HG02852 (cell line): Measurements from ENCODE around the gene ORM2.
A peak's percentile ranks its signal among the peaks of the same experiment; 100 is the strongest.

Experiments
- ATAC-seq: cut with Tn5 transposase; IDR thresholded peaks from one replicate; pipeline ENCODE4 v1.9.1; 2021; ENCODE audit warnings: mild to moderate bottlenecking, moderate library complexity; ENCODE audit not compliant: unreplicated experiment

The ORM2 gene

DNA sequence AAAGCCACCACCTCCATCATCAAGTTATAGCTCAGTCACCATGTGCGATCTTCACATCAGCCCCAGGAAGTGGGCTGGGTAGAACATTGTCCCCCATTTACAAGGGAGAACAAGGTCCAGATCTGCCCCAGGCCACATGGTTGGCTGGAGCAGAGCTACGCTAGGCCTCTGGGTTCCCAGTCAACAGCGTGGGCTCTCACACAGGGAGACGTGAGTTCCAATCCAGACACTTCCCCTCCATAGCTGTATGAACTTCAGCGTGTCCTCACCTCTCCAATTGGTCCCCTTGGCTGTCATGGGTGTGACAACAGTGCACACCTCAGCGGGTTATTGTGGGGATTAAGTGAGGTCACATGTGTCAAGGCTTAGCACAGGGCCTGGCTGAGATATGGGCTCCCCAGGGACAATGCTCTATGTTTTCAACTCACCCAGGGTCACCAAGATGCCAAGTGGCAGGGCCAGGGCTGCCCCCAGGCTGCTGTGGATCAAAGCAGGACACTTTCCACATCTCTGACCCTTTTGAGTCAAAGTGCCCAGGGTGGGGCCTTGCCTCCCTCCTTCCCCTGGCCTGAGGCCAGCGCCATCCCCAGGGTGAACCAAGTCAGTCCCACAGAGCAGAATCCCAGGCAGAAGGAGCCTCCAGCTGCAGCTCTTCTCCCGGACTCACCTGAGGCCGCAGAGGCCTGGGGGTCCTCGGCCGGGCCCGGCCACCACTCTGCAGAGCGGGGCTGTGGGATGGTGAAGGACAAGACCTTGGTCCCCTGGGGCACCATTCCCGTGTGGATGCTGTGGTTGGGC, 38.3 kb downstream of the ORM2 start:
- no peak for ATAC-seq

DNA sequence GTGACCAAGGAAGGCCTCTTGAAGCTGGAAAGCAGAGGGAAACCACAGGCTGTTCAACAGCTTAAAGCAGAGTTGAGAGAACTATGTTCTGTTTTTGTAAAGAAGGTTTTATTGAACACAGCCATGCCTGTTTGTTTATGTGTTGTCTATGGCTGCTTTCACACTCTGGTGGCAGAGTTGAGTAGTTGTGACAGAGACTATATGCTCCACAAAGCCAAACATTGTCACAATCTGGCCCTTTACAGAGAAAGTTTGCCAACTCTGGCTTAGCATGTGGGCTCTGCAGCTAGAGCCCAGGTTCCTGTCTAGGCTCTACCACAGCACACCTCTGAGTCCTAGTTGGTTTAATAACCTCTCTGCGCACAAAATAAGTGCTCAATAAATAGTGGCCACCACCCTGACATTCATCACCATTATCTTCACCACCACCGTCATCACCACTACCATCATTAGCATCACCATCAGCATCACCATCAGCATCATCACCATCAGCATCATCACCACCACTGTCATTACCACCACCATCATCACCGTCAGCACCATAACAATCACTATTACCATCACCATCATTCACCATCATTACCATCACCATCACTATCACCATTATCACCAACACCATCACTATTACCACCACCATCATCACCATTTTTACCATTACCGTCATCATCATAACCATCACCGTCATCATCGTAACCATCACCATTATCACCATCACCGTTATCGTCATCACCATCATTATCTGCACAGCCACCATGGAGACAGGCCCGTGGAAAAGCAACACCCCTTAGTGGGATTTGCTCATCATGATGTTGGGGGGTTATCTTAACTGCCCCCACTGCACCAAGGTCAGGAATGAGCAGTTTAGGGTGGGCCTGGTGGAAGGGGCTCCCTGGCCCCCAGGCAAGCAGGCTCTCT, 39.8 kb downstream of the ORM2 start:
- no peak for ATAC-seq

GRCh38 chr9:114370251-114370967, 40.7 kb downstream of the ORM2 start:
- no peak for ATAC-seq

DNA sequence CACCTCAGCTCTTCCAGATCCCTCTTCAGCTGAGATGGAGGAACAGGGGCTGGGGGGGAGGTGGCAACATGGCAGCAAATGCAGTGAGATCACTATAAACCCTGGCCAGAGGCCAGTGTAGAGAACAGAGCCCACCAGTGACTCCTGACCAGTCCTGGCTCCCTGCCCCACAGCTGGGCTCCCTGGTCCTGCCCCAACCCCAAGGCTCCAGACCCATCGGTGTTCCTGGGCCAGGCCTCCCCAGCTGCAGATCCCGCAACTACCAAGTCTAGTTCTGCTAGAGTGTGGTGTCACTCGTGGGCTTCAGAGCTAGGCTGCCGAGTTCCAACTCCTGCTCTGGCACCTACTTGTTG, 41.3 kb downstream of the ORM2 start:
- no peak for ATAC-seq

- no peak for ATAC-seq
Measured at GRCh38 chr9:114371343-114371944, 41.8 kb downstream of the ORM2 start.

DNA sequence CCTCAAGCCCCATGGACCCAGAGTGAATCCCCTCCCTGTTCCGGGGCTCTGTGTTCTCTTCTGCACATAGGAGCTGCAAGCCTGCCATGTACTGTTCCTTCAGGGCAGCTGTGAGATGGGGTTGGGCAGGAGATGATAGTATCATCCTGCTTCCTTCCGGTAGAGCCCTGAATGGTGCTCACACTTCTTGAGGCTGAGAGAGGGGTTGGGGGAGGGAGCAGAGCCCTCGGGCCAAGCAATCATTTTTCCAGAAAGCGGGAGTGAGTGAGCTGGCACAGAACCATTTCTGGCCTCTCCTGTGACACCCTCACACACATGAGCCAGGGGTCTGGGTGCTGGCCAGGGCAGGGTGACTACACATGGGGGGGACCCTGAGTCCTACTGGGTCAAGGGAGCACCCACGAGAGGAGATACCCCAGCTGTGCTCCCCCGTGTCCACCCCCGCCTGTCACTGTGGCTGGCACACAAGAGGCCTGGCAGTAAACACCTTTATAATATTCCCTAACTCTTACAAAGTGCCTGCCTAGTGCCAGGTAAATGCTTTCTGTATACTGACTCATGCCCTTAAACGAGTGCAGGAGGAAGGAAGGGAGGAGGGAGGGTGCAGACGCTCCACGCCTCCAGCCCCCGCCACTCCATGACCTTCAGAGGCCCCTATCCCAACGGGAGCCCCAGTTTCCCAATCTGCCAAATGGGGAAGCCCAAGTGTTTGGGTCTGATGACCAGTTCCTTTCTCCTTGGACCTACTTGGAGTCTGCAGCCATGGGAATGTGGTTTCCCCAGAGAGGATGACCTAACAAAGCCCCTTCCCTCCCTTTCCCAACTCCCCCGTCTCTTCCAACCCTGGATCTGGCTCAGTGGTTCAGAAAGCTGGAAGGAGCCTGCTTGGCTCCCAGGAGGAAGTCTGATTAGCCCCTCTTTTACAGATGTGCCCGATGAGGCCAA, 42.6 kb downstream of the ORM2 start:
- ATAC-seq = no peak

DNA sequence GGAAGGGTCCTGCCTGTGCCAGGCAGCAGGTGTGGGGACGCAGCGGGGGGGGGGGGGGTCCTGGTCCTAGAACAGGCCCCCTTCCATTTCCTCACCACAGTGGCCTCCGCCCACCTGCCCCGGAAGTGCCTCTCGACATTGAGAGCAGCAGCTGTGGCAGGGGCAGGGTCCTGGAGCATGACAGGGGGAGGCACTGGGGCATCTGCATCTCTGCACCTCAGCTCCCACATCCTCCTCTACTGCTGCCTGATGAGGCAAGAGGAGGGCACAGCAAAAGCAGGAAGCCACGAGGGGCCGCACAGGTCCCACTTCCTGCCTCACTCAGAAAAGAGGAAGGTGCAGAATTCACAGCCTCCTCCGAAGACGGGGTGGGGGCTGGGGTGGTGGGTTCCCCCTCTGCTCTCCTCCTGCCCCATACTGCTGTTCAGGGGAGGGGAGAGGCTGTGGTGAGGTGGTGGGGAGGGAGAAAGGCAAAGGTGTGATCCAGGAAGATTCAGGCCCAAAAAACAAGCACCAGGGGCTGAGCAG, 43.3 kb downstream of the ORM2 start:
- peak; percentile 90 for ATAC-seq

DNA sequence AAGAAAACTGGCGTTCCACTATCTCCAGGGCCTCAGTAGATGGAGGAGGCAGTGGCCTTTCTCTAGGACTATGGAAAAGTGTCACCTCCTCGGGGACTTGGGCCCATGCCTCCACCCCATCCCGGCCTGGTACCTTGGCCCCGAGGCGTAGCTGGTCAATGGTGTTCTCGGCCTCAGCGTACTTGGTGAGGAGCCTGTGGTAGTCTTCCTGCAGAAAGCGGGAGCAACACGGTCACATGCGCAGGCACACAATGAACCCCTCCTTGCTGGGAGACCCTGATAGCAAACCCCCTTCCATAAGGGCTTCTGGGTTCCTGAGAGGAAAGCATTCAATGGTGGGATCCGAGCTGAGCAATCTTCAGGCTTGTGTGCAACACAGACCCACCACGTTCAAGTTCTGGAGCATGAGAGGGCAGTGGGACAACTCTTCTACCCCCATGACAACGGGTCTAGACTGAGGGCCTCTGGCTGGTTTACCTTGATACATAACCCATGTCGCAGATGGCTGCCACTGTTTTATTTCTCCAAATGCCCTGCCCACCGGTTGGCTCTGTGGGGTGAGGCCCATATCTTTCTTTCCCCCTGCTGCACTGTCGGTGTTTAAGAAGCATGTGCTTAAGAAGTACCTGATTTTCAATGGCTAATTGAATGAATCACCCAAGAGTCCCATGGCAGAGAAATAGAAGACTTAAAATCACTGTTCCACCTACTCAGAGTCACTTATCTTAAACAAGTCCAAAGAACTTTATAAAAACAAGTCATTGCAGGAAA, 44.5 kb downstream of the ORM2 start:
- no peak for ATAC-seq

DNA sequence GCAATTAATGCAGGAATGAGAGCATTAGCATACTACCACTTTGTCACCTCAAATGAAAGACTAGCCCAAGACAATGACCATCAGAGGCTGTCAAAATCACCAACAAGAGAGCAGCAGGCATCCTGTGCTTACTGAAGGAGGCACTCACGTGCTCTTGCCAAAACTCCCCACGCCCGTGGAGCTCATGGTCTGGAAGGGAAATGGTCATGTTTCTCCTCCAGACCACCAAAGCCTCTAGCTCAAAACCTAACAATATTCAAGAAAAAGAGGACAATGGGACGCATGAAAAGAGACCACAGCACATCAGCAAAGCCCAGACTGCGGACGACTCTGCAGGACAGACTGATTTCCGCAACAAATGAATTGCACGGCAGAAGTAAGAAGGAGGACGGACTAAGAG, 45.3 kb downstream of the ORM2 start:
- ATAC-seq = no peak

GRCh38 chr9:114375386-114376175, 45.9 kb downstream of the ORM2 start:
- no peak for ATAC-seq

GRCh38 chr9:114376586-114377445, 47.1 kb downstream of the ORM2 start:
- no peak for ATAC-seq

GRCh38 chr9:114378016-114378415, 48.3 kb downstream of the ORM2 start:
- no peak for ATAC-seq

- no peak for ATAC-seq
Measured at GRCh38 chr9:114378883-114379282, 49.2 kb downstream of the ORM2 start.
